ENCODE results near the gene PPL.

- TF ChIP-seq EZH2 (IDR thresholded peaks at IDR 0.05) (no peak), ZNF274 (IDR thresholded peaks at IDR 0.05; ENCODE audit: low read depth, low read length) (no peak), CTCF (IDR thresholded peaks at IDR 0.05 in 2 of 3, conservative IDR thresholded peaks at IDR 0.05 in 1 of 3; ENCODE audit: borderline replicate concordance in 1 of 3, insufficient read depth in 1 of 3, low read depth in 2 of 3, low read length in 2 of 3) (no peak), REST (IDR thresholded peaks at IDR 0.05; ENCODE audit: low read depth) (no peak), ATF3 (IDR thresholded peaks at IDR 0.05) (no peak), FOSL1 (IDR thresholded peaks at IDR 0.05; ENCODE audit: low read depth) (no peak), YY1 (IDR thresholded peaks at IDR 0.05; ENCODE audit: extremely low read depth, insufficient replicate concordance, low read depth, low read length) (no peak), POLR2A (IDR thresholded peaks at IDR 0.05; ENCODE audit: borderline replicate concordance, extremely low read depth, insufficient read depth, insufficient read length) (no peak), POLR2AphosphoS5 (IDR thresholded peaks at IDR 0.05; ENCODE audit: low read depth, low read length) (no peak), MAX (IDR thresholded peaks at IDR 0.05) (no peak)
Measured at GRCh38 chr16:4888428-4889135, 48.4 kb downstream of the PPL start.
